H1 (cell line): ENCODE data around the gene ARR3. TPM values are rescaled to one million over a fixed set of nuclear protein-coding genes. Genes with fewer than 3 reads are reported as not detected.
"Not testable (repeated sequence)": the region's sequence is repeated elsewhere in the genome, so short reads cannot be mapped to it uniquely, and the experiment has no call there.

Source experiments
- CTCF ChIA-PET: fragments of 300-600 bp; sonication (Branson Sonifier 250); formaldehyde crosslinking; loops from one replicate; lab custom pipeline; 2021; ENCODE audit not compliant: partially characterized antibody; lab: Charles Lee
- POLR2A ChIA-PET: fragments of 300-600 bp; sonication (Branson Sonifier 250); formaldehyde crosslinking; loops from one replicate; lab custom pipeline; 2021; ENCODE audit warnings: inconsistent platforms; ENCODE audit not compliant: partially characterized antibody; lab: Charles Lee
- DNase-seq, 2 experiments: peaks; one replicate each; pipeline versions ENCODE4 v3.0.0 to v3.0.0-alpha.2; 2010 to 2022; ENCODE audit warnings: low spot score in 2 of 2, low read depth in 1 of 2, mixed read lengths in 1 of 2
- FAIRE-seq: peaks from 2 replicates; lab custom pipeline; 2011; peaks lifted over from hg19 to GRCh38; lab: Jason Lieb, UNC
- H2AFZ ChIP-seq: 2 replicates; pipeline ENCODE4 v1.8.1; 2012; ENCODE audit warnings: low read length, inconsistent platforms
- H2AK5ac ChIP-seq: 2 replicates; pipeline ENCODE4 v1.6.1; 2013; ENCODE audit warnings: low read depth, low read length
- H2BK120ac ChIP-seq: replicated peaks from 2 replicates; pipeline ENCODE3; 2013; ENCODE audit warnings: low read depth, low read length, inconsistent platforms
- H2BK12ac ChIP-seq: 2 replicates; pipeline ENCODE4 v1.6.1; 2013; ENCODE audit warnings: low read depth, low read length
- H2BK15ac ChIP-seq: 2 replicates; pipeline ENCODE4 v1.6.1; 2013; ENCODE audit warnings: low read length
- H2BK20ac ChIP-seq: 2 replicates; pipeline ENCODE4 v1.6.1; 2013; ENCODE audit warnings: low read length
- H2BK5ac ChIP-seq: 2 replicates; pipeline ENCODE4 v1.6.1; 2013; ENCODE audit warnings: low read depth, low read length
- H3K14ac ChIP-seq: 2 replicates; pipeline ENCODE4 v1.6.1; 2013; ENCODE audit warnings: inconsistent platforms; ENCODE audit not compliant: insufficient read length
- H3K18ac ChIP-seq: 2 replicates; pipeline ENCODE4 v1.6.1; 2013; ENCODE audit warnings: low read length; ENCODE audit errors: extremely low read depth
- H3K23ac ChIP-seq: 2 replicates; pipeline ENCODE4 v1.6.1; 2013; ENCODE audit warnings: inconsistent platforms; ENCODE audit not compliant: insufficient read length
- H3K23me2 ChIP-seq: 2 replicates; pipeline ENCODE4 v1.6.1; 2013; ENCODE audit warnings: low read depth, low read length
- H3K27ac ChIP-seq: 2 replicates; pipeline ENCODE4 v1.6.1; 2011; ENCODE audit warnings: low read depth, low read length, inconsistent platforms
- H3K27me3 ChIP-seq, 4 experiments: replicated peaks in 1 of 4; 1 replicate in 1 of 4; 2 replicates in 3 of 4; pipeline versions ENCODE4 v1.6.1 to v1.8.1; 2011 to 2013; ENCODE audit warnings: low read length in 3 of 4, mild to moderate bottlenecking in 3 of 4, inconsistent platforms in 2 of 4, mixed read lengths in 2 of 4, moderate library complexity in 1 of 4; ENCODE audit not compliant: control insufficient read depth in 3 of 4, insufficient read depth in 3 of 4; ENCODE audit errors: extremely low read depth in 1 of 4
- H3K36me3 ChIP-seq, 4 experiments: 2 replicates each; pipeline versions ENCODE4 v1.6.1 to v1.8.1; 2011 to 2013; ENCODE audit warnings: mild to moderate bottlenecking in 4 of 4, low read length in 3 of 4, moderate library complexity in 2 of 4, control low read depth in 1 of 4, inconsistent platforms in 1 of 4; ENCODE audit not compliant: insufficient read depth in 4 of 4, control insufficient read depth in 2 of 4
- H3K4ac ChIP-seq: replicated peaks from 2 replicates; pipeline ENCODE3; 2013; ENCODE audit warnings: low read length, low read depth, mixed read lengths, inconsistent platforms; ENCODE audit not compliant: insufficient read length
- H3K4me1 ChIP-seq, 4 experiments: replicated peaks in 1 of 4; 1 replicate in 1 of 4; 2 replicates in 3 of 4; pipeline versions ENCODE4 v1.6.1 to v1.8.1; 2011 to 2013; ENCODE audit warnings: low read length in 3 of 4, inconsistent platforms in 2 of 4, mixed read lengths in 1 of 4; ENCODE audit not compliant: insufficient read depth in 4 of 4, control insufficient read depth in 3 of 4
- H3K4me2 ChIP-seq, 2 experiments: 2 replicates each; pipeline versions ENCODE4 v1.6.1 to v1.8.1; 2011 to 2013; ENCODE audit warnings: low read depth in 2 of 2, low read length in 2 of 2, control low read depth in 1 of 2, inconsistent platforms in 1 of 2, mild to moderate bottlenecking in 1 of 2; ENCODE audit not compliant: insufficient read depth in 1 of 2
- H3K4me3 ChIP-seq, 4 experiments: fragments of 200-600, 300-600 bp in 1 of 4; sonication (generic), shearing (Covaris generic), sonication (Bioruptor Twin) in 1 of 4; 2 replicates each; pipeline versions ENCODE4 v1.5.1 to v1.8.1; 2011 to 2016; ENCODE audit warnings: low read length in 4 of 4, low read depth in 3 of 4, control low read depth in 2 of 4, inconsistent platforms in 2 of 4, mild to moderate bottlenecking in 2 of 4, mixed read lengths in 1 of 4, moderate library complexity in 1 of 4; ENCODE audit not compliant: insufficient read depth in 2 of 4; ENCODE audit errors: extremely low read depth in 1 of 4
- H3K56ac ChIP-seq: replicated peaks from 2 replicates; pipeline ENCODE3; 2013; ENCODE audit warnings: low read depth, mild to moderate bottlenecking, mixed read lengths, low read length, inconsistent platforms; ENCODE audit not compliant: insufficient read length
- H3K79me1 ChIP-seq: 2 replicates; pipeline ENCODE4 v1.6.1; 2013; ENCODE audit warnings: low read depth, low read length, control low read depth
- H3K79me2 ChIP-seq, 2 experiments: 2 replicates each; pipeline versions ENCODE4 v1.6.1 to v1.8.1; 2012 to 2013; ENCODE audit warnings: low read length in 2 of 2, mild to moderate bottlenecking in 2 of 2, inconsistent platforms in 1 of 2; ENCODE audit not compliant: insufficient read depth in 2 of 2, control insufficient read depth in 1 of 2
- H3K9ac ChIP-seq, 4 experiments: replicated peaks in 1 of 4; 1 replicate in 1 of 4; 2 replicates in 3 of 4; pipeline versions ENCODE4 v1.6.1 to v1.8.1; 2011 to 2013; ENCODE audit warnings: low read depth in 3 of 4, low read length in 3 of 4, control low read depth in 2 of 4, mild to moderate bottlenecking in 2 of 4, moderate library complexity in 2 of 4, inconsistent platforms in 1 of 4; ENCODE audit errors: extremely low read depth in 1 of 4
- H3K9me3 ChIP-seq, 2 experiments: 2 replicates each; pipeline versions ENCODE4 v1.6.1 to v1.8.1; 2012 to 2013; ENCODE audit warnings: mild to moderate bottlenecking in 2 of 2, moderate library complexity in 2 of 2, control low read depth in 1 of 2, inconsistent platforms in 1 of 2, low read depth in 1 of 2, low read length in 1 of 2, mixed read lengths in 1 of 2; ENCODE audit not compliant: insufficient read depth in 2 of 2
- H4K20me1 ChIP-seq, 2 experiments: replicated peaks in 1 of 2; 2 replicates each; pipeline versions ENCODE3 to v1.8.1; 2011 to 2013; ENCODE audit warnings: inconsistent platforms in 2 of 2, low read length in 2 of 2, mild to moderate bottlenecking in 1 of 2; ENCODE audit not compliant: insufficient read depth in 2 of 2, control insufficient read depth in 1 of 2
- H4K5ac ChIP-seq: 2 replicates; pipeline ENCODE4 v1.6.1; 2013; ENCODE audit warnings: low read length, low read depth, mixed read lengths, inconsistent platforms; ENCODE audit not compliant: insufficient read length
- H4K8ac ChIP-seq: 2 replicates; pipeline ENCODE4 v1.8.0; 2013; ENCODE audit warnings: mild to moderate bottlenecking, moderate library complexity, low read length, inconsistent platforms; ENCODE audit not compliant: insufficient read depth; ENCODE audit errors: extremely low read depth
- H4K91ac ChIP-seq: replicated peaks from 2 replicates; pipeline ENCODE3; 2013; ENCODE audit warnings: low read length, mixed read lengths, inconsistent platforms; ENCODE audit not compliant: insufficient read length
- WGBS, 2 experiments: shearing (Covaris generic) in 1 of 2; methylation state at CpG; one replicate each; pipeline versions ENCODE4 v1.1.6 to v1.1.7; 2013 to 2015; ENCODE audit warnings: low lambda C conversion rate in 2 of 2, mixed read lengths in 2 of 2, inconsistent platforms in 1 of 2, low coverage in 1 of 2, missing lambda C conversion rate in 1 of 2; ENCODE audit not compliant: insufficient replicate concordance in 2 of 2, insufficient coverage in 1 of 2, insufficient read length in 1 of 2; ENCODE audit errors: extremely low coverage in 1 of 2, missing lambda C conversion rate in 1 of 2; 5-methylcytosine and 5-hydroxymethylcytosine counted together
- polyA plus RNA-seq, 7 experiments: library from polyadenylated mRNA; depleted of rRNA in 3 of 7; stranded (reverse) in 5 of 7; unstranded in 2 of 7; fragments of >200 nt in 5 of 7; fragments of 200-250 nt in 2 of 7; gene quantifications; 1 replicate in 5 of 7; 2 replicates in 1 of 7; 4 replicates in 1 of 7; pipeline versions ENCODE4 v1.2.1 to v1.2.3, GENCODE V29; 2011 to 2013; ENCODE audit warnings: missing spikeins in 2 of 7, mixed read lengths in 2 of 7
- total RNA-seq: library from RNA; stranded (reverse); fragmentation: NEBNext Ultra II Directional; extraction: Animal tissue kit (Norgen Biotek cat#: 25700); gene quantifications from 2 replicates; pipeline ENCODE4 v1.2.1, GENCODE V29; 2021

Gene ARR3
- total and polyA plus RNA-seq, 2 of the 8 experiments (the other 6 are each of a cell fraction or from before 2014, with no cell fraction given) = not detected

GRCh38 chrX:70274029-70274428, 5.9 kb downstream of the ARR3 start:
- POLR2A ChIA-PET = not testable (repeated sequence)
- 83% methylated on average over 3 of the region's 7 CpGs; no CpG with 5 or more reads in 1 of the 2 experiments for WGBS, 2 experiments

More at GRCh38 chrX:70274029-70274428, 5.9 kb downstream of the ARR3 start:
- not testable (repeated sequence) for H2BK15ac ChIP-seq, H3K4ac ChIP-seq, FAIRE-seq, H3K27ac ChIP-seq, H2BK120ac ChIP-seq, H3K23ac ChIP-seq, H4K5ac ChIP-seq, H3K4me1 ChIP-seq, H3K36me3 ChIP-seq, H4K8ac ChIP-seq, H3K4me2 ChIP-seq, H2AK5ac ChIP-seq, H2AFZ ChIP-seq, H3K9ac ChIP-seq, H3K18ac ChIP-seq, H3K9me3 ChIP-seq, H3K27me3 ChIP-seq, H2BK20ac ChIP-seq, H3K14ac ChIP-seq, H3K23me2 ChIP-seq, H3K4me3 ChIP-seq, H4K91ac ChIP-seq, DNase-seq, H2BK5ac ChIP-seq, H3K56ac ChIP-seq, H2BK12ac ChIP-seq, H3K79me2 ChIP-seq, H3K79me1 ChIP-seq, H4K20me1 ChIP-seq
- CTCF ChIA-PET = interaction anchor here (0.9 to 1.5 kb wide), 4 partner anchors 9 to 77 kb away, joined by 3 to 4 read pairs (median 4); no protein-coding TSS in a partner anchor
